Measurements from ENCODE around the gene ACP7.

ACP7 gene

GRCh38 chr19:39146686-39147450, 62.7 kb downstream of the ACP7 start:
- no peak for DNase-seq (ENCODE audit: low spot score)

GRCh38 chr19:39147480-39147879, 63.3 kb downstream of the ACP7 start:
- DNase-seq (ENCODE audit: low spot score): no peak

- DNase-seq (ENCODE audit: low spot score): no peak
Observed at GRCh38 chr19:39148939-39149529, 64.9 kb downstream of the ACP7 start.

GRCh38 chr19:39150235-39150634, 66.1 kb downstream of the ACP7 start:
- no peak for DNase-seq (ENCODE audit: low spot score)

- DNase-seq (ENCODE audit: low spot score): no peak
Observed at GRCh38 chr19:39150807-39151600, 66.8 kb downstream of the ACP7 start.

- DNase-seq (ENCODE audit: low spot score): no peak
Observed at GRCh38 chr19:39152066-39152465, 67.9 kb downstream of the ACP7 start.

- no peak for DNase-seq (ENCODE audit: low spot score)
Observed at GRCh38 chr19:39154100-39154628, 70.0 kb downstream of the ACP7 start.

GRCh38 chr19:39154629-39155100, 70.5 kb downstream of the ACP7 start:
- DNase-seq (ENCODE audit: low spot score): no peak

GRCh38 chr19:39155114-39155700, 71.0 kb downstream of the ACP7 start:
- DNase-seq (ENCODE audit: low spot score): no peak

GRCh38 chr19:39155741-39156140, 71.6 kb downstream of the ACP7 start:
- no peak for DNase-seq (ENCODE audit: low spot score)

GRCh38 chr19:39156326-39157230, 72.4 kb downstream of the ACP7 start:
- no peak for DNase-seq (ENCODE audit: low spot score)

- DNase-seq (ENCODE audit: low spot score): no peak
Observed at GRCh38 chr19:39157275-39157996, 73.3 kb downstream of the ACP7 start.

- no peak for DNase-seq (ENCODE audit: low spot score)
Observed at GRCh38 chr19:39157997-39158389, 73.8 kb downstream of the ACP7 start.

- DNase-seq (ENCODE audit: low spot score): no peak
Observed at GRCh38 chr19:39158646-39159260, 74.6 kb downstream of the ACP7 start.

- DNase-seq (ENCODE audit: low spot score): no peak
Observed at GRCh38 chr19:39160523-39160861, 76.3 kb downstream of the ACP7 start.

Measured in pons (tissue), 1 donor.